ENCODE measurements around the gene C16orf87. TPM values are rescaled to one million over a fixed set of nuclear protein-coding genes. Genes with fewer than 3 reads are reported as not detected.

The C16orf87 gene
- total and polyA plus RNA-seq, 9 of the 15 experiments (the other 6 are each of a cell fraction or from before 2014, with no cell fraction given) = 7.8 to 16.7 (median 10.5) TPM

GRCh38 chr16:46757339-46758050 lies 73.5 kb downstream of the C16orf87 start (continued):
- TF ChIP-seq TFAP4 (CRISPR knock-in tag; IDR thresholded peaks at IDR 0.05; ENCODE audit: borderline replicate concordance) (peak; percentile 18; the same call in 1 of the 2 replicates), PCBP1 (IDR thresholded peaks at IDR 0.05; ENCODE audit: low read depth, low read length, poor library complexity, severe bottlenecking) (no peak), TAL1 (IDR thresholded peaks at IDR 0.05) (0 out of 2 replicates have a peak, but pooled peaks have one; percentile 6), ZNF197 (CRISPR knock-in tag; IDR thresholded peaks at IDR 0.05; ENCODE audit: low read depth) (no peak), MEF2D (tag; conservative IDR thresholded peaks at IDR 0.05; ENCODE audit: low read depth) (no peak)

DNA sequence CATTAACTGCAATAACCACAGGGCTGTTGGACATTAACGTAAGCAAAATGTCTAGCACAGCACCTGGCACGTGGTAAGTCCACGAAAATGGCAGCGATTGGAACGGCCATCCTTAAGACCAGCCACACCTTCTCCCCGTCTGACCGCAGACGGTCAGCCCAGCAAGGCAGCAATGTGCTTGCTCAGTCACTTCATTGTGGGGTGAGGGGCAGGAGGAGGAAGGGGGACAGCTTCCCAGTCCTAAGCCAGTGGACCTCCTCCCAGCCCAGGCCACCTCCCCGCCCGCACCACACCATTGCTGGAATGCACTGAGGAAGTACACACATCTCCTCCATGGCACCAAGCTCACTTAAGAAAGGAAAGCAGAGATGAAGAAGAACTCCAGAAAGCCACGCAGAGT lies 74.2 kb downstream of the C16orf87 start:
- Histone ChIP-seq H3K9me1 (ENCODE audit: control insufficient read depth, insufficient read depth, low read length) (no peaks in the 10 kb centered on the region), H2AFZ (ENCODE audit: low read depth, low read length) (peak overlapping the region; percentile 52; the same call in 1 of the 2 replicates), H3K4me2 (ENCODE audit: insufficient read depth, low read length) (peak overlapping the region; percentile 36), H3K27ac (ENCODE audit: extremely low read depth, low read depth, low read length) (no peak overlapping the region; the same call in 2 of the 3 replicates), H3K27me3 (ENCODE audit: control insufficient read depth in 2 of 2, insufficient read depth in 2 of 2, low read length in 2 of 2) (no peaks in the 10 kb centered on the region), H3K4me3 (no peak overlapping the region), H4K20me1 (replicated peaks; ENCODE audit: control insufficient read depth, insufficient read depth, low read length) (no peaks in the 10 kb centered on the region), H3K9ac (ENCODE audit: insufficient read depth in 1 of 2, low read depth in 2 of 2, low read length in 2 of 2) (0 out of 4 replicates have a peak overlapping the region, but pooled peaks of 1 of the 2 experiments have one; percentile 56), H3K9me3 (replicated peaks; ENCODE audit: control insufficient read depth, insufficient read depth, low read depth, low read length) (no peaks in the 10 kb centered on the region), H3K36me3 (ENCODE audit: control insufficient read depth, insufficient read depth, low read length) (no peaks in the 10 kb centered on the region), H3K4me1 (replicated peaks in 1 of 2; ENCODE audit: control insufficient read depth in 2 of 2, insufficient read depth in 2 of 2, low read length in 2 of 2) (peaks cover 8 to 9% of the 10 kb centered on the region in 2 experiments; a peak in 3 of 5 replicates), H3K79me2 (ENCODE audit: control insufficient read depth, insufficient read depth, low read length) (no peaks in the 10 kb centered on the region)
- 27% methylated on average over 7 of the region's 11 CpGs for WGBS (ENCODE audit: insufficient coverage, low coverage, missing lambda C conversion rate)
- BruUV-seq (replicated peaks) = no TSS peak
- POLR2A ChIA-PET = interaction anchor here (1.0 kb wide), 1 partner anchor 10 kb away, joined by 3 read pairs; no protein-coding TSS in a partner anchor
- intact Hi-C loops (cut with micrococcal nuclease) (no loop called here), in situ Hi-C loops (cut with MboI) (no loop called here)
- CTCF ChIA-PET (ENCODE audit: low intra/inter-chr PET ratio) = no interaction called here
- peak; percentile 44 for ATAC-seq
- no peak for FAIRE-seq
- DNase-seq (ENCODE audit: extremely low read depth in 1 of 4, low spot score in 3 of 4) = no peak
- TF ChIP-seq POLR2B (IDR thresholded peaks at IDR 0.05; ENCODE audit: low read depth, partially characterized antibody) = no peak
- TF ChIP-seq MGA (IDR thresholded peaks at IDR 0.05) = 0 out of 2 replicates have a peak, but pooled peaks have one; percentile 11
